ENCODE data around the gene SYF2. TPM values are rescaled to one million over a fixed set of nuclear protein-coding genes. Genes with fewer than 3 reads are reported as not detected.
A peak's percentile ranks its signal among the peaks of the same experiment; 100 is the strongest.

Gene SYF2
- total and polyA plus RNA-seq, 7 experiments from 2014 or later = 44.4 to 83.3 (median 71.6) TPM

- H3K9me3 ChIP-seq (ENCODE audit: control insufficient read depth in 2 of 3, low read length in 3 of 3) = no peaks in the 10 kb centered on the region
- no peak for DNase-seq
- no peaks in the 10 kb centered on the region for H3K27me3 ChIP-seq (ENCODE audit: control insufficient read depth in 2 of 2, insufficient read depth in 2 of 2, low read length in 2 of 2)
- ATAC-seq = no peak
- H3K27ac ChIP-seq (ENCODE audit: low read depth, low read length) = no peak overlapping the region
- Mint-ChIP-seq H3K27ac (no peak overlapping the region), H3K9me3 (no peaks in the 10 kb centered on the region), H3K27me3 (peaks cover 0 to 21% (median 0%) of the 10 kb centered on the region in 5 donors), H3K4me3 (no peak overlapping the region), H3K4me1 (no peaks in the 10 kb centered on the region), H3K36me3 (no peaks in the 10 kb centered on the region)
- POLR2A ChIA-PET = no interaction called here
- H3K36me3 ChIP-seq (ENCODE audit: control insufficient read depth in 2 of 3, insufficient read depth in 3 of 3, low read length in 3 of 3) = no peaks in the 10 kb centered on the region
- intact Hi-C loops (cut with micrococcal nuclease) = no loop called here
- H3K4me1 ChIP-seq (ENCODE audit: control insufficient read depth in 2 of 2, insufficient read depth in 2 of 2, low read length in 2 of 2) = no peaks in the 10 kb centered on the region
- CTCF ChIA-PET = interaction anchor here (0.6 kb wide), 1 partner anchor 85 kb away, joined by 3 read pairs; no protein-coding TSS in a partner anchor
- H3K4me3 ChIP-seq (ENCODE audit: low read length) = no peak overlapping the region
Observed at GRCh38 chr1:25185409-25186160, 46.7 kb downstream of the SYF2 start.

- Mint-ChIP-seq H3K4me3 (no peak overlapping the region), H3K27me3 (peaks cover 0 to 18% (median 0%) of the 10 kb centered on the region in 5 donors), H3K27ac (no peak overlapping the region), H3K4me1 (no peaks in the 10 kb centered on the region), H3K36me3 (no peaks in the 10 kb centered on the region), H3K9me3 (no peaks in the 10 kb centered on the region)
- intact Hi-C loops (cut with micrococcal nuclease) = no loop called here
- POLR2A ChIA-PET = no interaction called here
- Histone ChIP-seq H3K4me3 (ENCODE audit: low read length) (no peak overlapping the region), H3K27me3 (ENCODE audit: control insufficient read depth in 2 of 2, insufficient read depth in 2 of 2, low read length in 2 of 2) (no peaks in the 10 kb centered on the region), H3K9me3 (ENCODE audit: control insufficient read depth in 2 of 3, low read length in 3 of 3) (no peaks in the 10 kb centered on the region), H3K27ac (ENCODE audit: low read depth, low read length) (no peak overlapping the region), H3K4me1 (ENCODE audit: control insufficient read depth in 2 of 2, insufficient read depth in 2 of 2, low read length in 2 of 2) (no peaks in the 10 kb centered on the region), H3K36me3 (ENCODE audit: control insufficient read depth in 2 of 3, insufficient read depth in 3 of 3, low read length in 3 of 3) (no peaks in the 10 kb centered on the region)
- DNase-seq (no peak), ATAC-seq (no peak)
- CTCF ChIA-PET = no interaction called here
Observed at GRCh38 chr1:25184001-25184762, 48.1 kb downstream of the SYF2 start.

GRCh38 chr1:25183126-25183980, 48.9 kb downstream of the SYF2 start:
- POLR2A ChIA-PET = no interaction called here
- ATAC-seq (no peak), DNase-seq (no peak)
- H3K4me3 Mint-ChIP-seq = no peak overlapping the region
- H3K27ac Mint-ChIP-seq = no peak overlapping the region
- H3K9me3 Mint-ChIP-seq = no peaks in the 10 kb centered on the region
- H3K36me3 Mint-ChIP-seq = no peaks in the 10 kb centered on the region
- Histone ChIP-seq H3K36me3 (ENCODE audit: control insufficient read depth in 2 of 3, insufficient read depth in 3 of 3, low read length in 3 of 3) (no peaks in the 10 kb centered on the region), H3K4me3 (ENCODE audit: low read length) (no peak overlapping the region), H3K27me3 (ENCODE audit: control insufficient read depth in 2 of 2, insufficient read depth in 2 of 2, low read length in 2 of 2) (no peaks in the 10 kb centered on the region), H3K4me1 (ENCODE audit: control insufficient read depth in 2 of 2, insufficient read depth in 2 of 2, low read length in 2 of 2) (no peaks in the 10 kb centered on the region), H3K9me3 (ENCODE audit: control insufficient read depth in 2 of 3, low read length in 3 of 3) (no peaks in the 10 kb centered on the region), H3K27ac (ENCODE audit: low read depth, low read length) (no peak overlapping the region)
- peaks cover 0 to 18% (median 0%) of the 10 kb centered on the region in 5 donors for H3K27me3 Mint-ChIP-seq
- intact Hi-C loops (cut with micrococcal nuclease) = no loop called here
- CTCF ChIA-PET = no interaction called here
- no peaks in the 10 kb centered on the region for H3K4me1 Mint-ChIP-seq

DNA sequence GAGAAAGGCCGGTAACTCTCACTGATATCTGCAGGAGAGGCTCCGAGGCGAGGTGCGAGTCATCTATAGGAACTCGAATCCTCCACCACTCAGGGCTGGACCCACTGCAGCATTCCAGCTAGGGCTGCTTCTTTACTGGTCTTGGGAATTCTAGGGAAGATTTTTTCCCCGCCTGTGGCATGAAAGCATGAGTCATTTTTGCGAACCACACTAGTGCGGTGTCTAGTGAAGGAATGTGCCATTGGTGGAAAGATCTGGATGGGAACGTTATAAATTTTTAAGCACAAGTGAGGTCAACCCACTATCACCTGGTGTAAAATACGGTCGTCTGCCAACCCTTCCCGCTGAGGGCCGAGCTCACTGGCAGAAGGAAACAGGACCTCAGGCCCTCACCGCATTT, 49.7 kb downstream of the SYF2 start:
- intact Hi-C loops (cut with micrococcal nuclease) = no loop called here
- peak in 1 of 9 donors; percentile 17 for DNase-seq
- Histone ChIP-seq H3K27ac (ENCODE audit: low read depth, low read length) (no peak overlapping the region), H3K9me3 (ENCODE audit: control insufficient read depth in 2 of 3, low read length in 3 of 3) (no peaks in the 10 kb centered on the region), H3K4me3 (ENCODE audit: low read length) (no peak overlapping the region), H3K36me3 (ENCODE audit: control insufficient read depth in 2 of 3, insufficient read depth in 3 of 3, low read length in 3 of 3) (no peaks in the 10 kb centered on the region), H3K4me1 (ENCODE audit: control insufficient read depth in 2 of 2, insufficient read depth in 2 of 2, low read length in 2 of 2) (no peaks in the 10 kb centered on the region), H3K27me3 (ENCODE audit: control insufficient read depth in 2 of 2, insufficient read depth in 2 of 2, low read length in 2 of 2) (no peaks in the 10 kb centered on the region)
- Mint-ChIP-seq H3K4me1 (no peaks in the 10 kb centered on the region), H3K27ac (no peak overlapping the region), H3K36me3 (no peaks in the 10 kb centered on the region), H3K9me3 (peaks cover 0 to 4% (median 0%) of the 10 kb centered on the region in 11 donors), H3K4me3 (no peak overlapping the region), H3K27me3 (peaks cover 0 to 20% (median 0%) of the 10 kb centered on the region in 5 donors)
- ChIA-PET CTCF (no interaction called here), POLR2A (no interaction called here)
- ATAC-seq = no peak

DNA sequence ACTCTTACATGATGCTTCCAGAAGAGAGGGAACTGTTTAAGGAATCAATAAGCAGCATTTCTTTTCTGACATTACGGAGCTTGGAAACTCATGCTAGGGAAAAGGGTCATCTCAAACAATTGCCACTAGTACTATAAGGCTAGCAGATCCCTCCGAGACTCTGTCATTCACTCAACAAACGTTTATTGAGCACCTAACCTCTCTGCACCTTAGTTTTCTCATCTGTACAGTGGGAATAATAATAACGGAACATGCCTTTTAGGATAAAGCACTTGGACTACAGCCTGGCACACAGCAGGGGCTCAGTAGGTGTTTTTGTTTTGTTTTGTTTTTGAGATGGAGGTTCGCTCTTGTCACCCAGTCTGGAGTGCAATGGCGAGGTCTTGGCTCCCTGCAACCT, 51.3 kb downstream of the SYF2 start:
- H3K27ac Mint-ChIP-seq = no peak overlapping the region
- DNase-seq = no peak
- intact Hi-C loops (cut with micrococcal nuclease) = no loop called here
- ChIA-PET POLR2A (no interaction called here), CTCF (no interaction called here)
- Histone ChIP-seq H3K4me3 (ENCODE audit: low read length) (no peak overlapping the region), H3K4me1 (ENCODE audit: control insufficient read depth in 2 of 2, insufficient read depth in 2 of 2, low read length in 2 of 2) (no peaks in the 10 kb centered on the region), H3K27ac (ENCODE audit: low read depth, low read length) (no peak overlapping the region), H3K27me3 (ENCODE audit: control insufficient read depth in 2 of 2, insufficient read depth in 2 of 2, low read length in 2 of 2) (no peaks in the 10 kb centered on the region), H3K9me3 (ENCODE audit: control insufficient read depth in 2 of 3, low read length in 3 of 3) (no peaks in the 10 kb centered on the region), H3K36me3 (ENCODE audit: control insufficient read depth in 2 of 3, insufficient read depth in 3 of 3, low read length in 3 of 3) (no peaks in the 10 kb centered on the region)
- H3K27me3 Mint-ChIP-seq = peaks cover 0 to 24% (median 0%) of the 10 kb centered on the region in 5 donors
- H3K4me3 Mint-ChIP-seq = no peak overlapping the region
- ATAC-seq = no peak
- no peaks in the 10 kb centered on the region for H3K4me1 Mint-ChIP-seq
- peaks cover 0 to 4% (median 0%) of the 10 kb centered on the region in 5 donors for H3K36me3 Mint-ChIP-seq
- H3K9me3 Mint-ChIP-seq = peaks cover 1 to 20% (median 8%) of the 10 kb centered on the region in 11 donors

- ChIA-PET POLR2A (no interaction called here), CTCF (no interaction called here)
- ATAC-seq (no peak), DNase-seq (no peak)
- Histone ChIP-seq H3K4me1 (ENCODE audit: control insufficient read depth in 2 of 2, insufficient read depth in 2 of 2, low read length in 2 of 2) (no peaks in the 10 kb centered on the region), H3K27me3 (ENCODE audit: control insufficient read depth in 2 of 2, insufficient read depth in 2 of 2, low read length in 2 of 2) (no peaks in the 10 kb centered on the region), H3K36me3 (ENCODE audit: control insufficient read depth in 2 of 3, insufficient read depth in 3 of 3, low read length in 3 of 3) (no peaks in the 10 kb centered on the region), H3K27ac (ENCODE audit: low read depth, low read length) (no peak overlapping the region), H3K4me3 (ENCODE audit: low read length) (no peak overlapping the region), H3K9me3 (ENCODE audit: control insufficient read depth in 2 of 3, low read length in 3 of 3) (no peaks in the 10 kb centered on the region)
- H3K36me3 Mint-ChIP-seq = peaks cover 0 to 4% (median 0%) of the 10 kb centered on the region in 5 donors
- peaks cover 4 to 24% (median 9%) of the 10 kb centered on the region in 11 donors for H3K9me3 Mint-ChIP-seq
- intact Hi-C loops (cut with micrococcal nuclease) = no loop called here
- H3K27ac Mint-ChIP-seq = no peak overlapping the region
- H3K4me3 Mint-ChIP-seq = no peak overlapping the region
- H3K27me3 Mint-ChIP-seq = peaks cover 0 to 14% (median 0%) of the 10 kb centered on the region in 5 donors
- H3K4me1 Mint-ChIP-seq = no peaks in the 10 kb centered on the region
Observed at GRCh38 chr1:25178917-25179561, 53.3 kb downstream of the SYF2 start.
